NK-92 (cell line): ENCODE results near the gene SEMA4D.

ENCODE experiments used
- DNase-seq: peaks from one replicate; lab custom pipeline; 2025; ENCODE audit not compliant: unreplicated experiment; lab: John Stamatoyannopoulos, UW

Gene SEMA4D

DNA sequence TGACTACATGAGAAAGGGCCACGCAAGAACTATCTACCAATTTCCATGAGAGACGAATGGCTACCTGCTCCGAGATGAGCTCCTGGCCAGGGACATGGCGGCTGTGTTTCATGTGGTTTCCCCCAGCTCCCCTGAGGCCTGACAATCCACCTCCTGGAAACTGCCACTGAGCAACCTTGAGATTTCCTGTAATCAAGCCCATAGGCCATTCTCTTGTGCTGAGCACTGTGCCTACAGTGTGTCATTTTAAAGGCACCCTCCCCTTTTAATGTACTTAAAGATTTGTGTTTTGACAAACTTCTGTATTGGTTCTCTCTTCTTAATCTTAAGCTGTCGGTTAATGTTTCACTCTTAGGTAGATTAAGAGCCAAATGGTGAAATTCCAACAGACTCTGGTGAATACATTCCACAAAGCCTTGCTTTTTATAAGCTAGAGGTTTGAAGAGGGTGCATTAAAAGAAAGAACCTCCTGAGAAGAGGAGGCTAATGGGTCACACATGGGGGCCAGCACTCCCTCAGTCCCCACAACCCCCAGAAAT, 107.3 kb downstream of the SEMA4D start:
- no peak for DNase-seq

DNA sequence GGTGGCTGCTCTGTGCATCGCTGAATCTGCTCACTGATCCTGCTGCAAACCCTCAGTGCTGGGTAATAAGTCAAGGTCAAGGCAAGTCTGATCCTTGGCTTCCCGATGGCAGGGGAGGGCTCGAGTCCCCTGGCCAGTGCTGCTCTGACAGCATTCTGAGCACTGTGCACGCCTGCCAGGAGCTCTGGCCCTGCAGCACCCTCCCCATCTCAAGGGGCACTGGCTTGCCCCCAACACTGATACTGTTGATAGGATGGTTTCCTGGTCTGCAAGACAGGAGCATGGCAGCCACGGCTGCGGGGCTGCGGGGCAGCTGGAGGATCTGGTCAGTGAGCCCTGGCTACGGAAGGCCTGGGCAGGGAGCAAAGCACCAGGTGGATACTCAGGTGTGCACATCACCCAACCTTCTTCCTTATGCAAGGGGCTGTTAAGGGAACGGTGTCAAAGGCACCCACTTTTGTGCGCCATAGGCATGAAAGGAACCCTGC, 107.8 kb downstream of the SEMA4D start:
- no peak for DNase-seq

DNA sequence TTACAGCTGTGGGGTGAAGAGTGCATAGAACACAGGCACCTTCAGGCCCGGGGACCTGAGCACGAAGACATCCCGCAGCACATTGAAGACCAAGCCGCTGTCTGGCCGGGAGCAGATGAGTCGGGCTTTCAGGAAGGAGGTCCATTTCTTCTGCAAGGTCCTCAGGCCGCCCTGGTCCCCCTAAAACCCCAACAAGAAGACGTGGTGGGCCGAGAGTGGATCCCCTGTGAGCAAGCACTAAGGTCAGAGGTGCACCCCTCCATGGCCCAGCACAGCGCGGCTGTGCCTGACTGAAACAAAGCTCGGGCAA, 109.1 kb downstream of the SEMA4D start:
- no peak for DNase-seq

DNA sequence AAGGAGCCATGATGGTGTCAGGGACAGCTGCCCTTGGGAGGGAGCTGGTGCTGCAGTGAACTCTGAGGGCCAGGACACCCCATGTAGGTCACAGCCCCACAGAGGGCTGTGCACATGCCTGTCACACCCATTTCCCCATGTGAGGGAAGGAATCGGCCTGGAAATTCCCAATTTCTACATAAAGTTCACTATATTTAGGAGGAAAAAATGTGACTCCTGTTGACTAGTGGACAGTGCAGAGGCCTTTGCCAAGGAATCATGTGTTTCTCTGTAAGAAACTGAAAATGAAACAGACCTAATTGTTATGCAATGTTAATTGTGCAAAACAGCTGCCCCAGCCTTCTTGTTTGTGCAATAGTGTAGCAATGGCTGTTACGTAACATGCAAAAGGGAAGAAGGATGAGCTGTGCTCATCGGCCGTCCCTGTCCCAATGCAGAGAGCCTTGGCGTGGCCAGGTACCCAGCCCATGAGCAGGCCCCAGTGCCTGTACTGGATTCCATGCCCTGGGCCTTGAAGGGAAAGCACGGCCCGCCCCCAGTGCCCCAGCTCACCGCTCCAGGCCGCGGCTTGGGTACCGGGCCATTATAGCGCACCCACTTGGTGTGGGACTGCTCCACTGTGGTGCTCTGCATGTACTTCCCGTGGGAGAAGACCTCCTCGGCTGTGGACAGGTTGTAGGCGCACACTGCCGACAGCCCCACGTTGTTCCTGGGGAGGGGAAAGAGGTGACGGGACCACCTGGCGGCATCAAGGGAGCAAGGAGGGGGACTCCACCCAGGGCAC, 109.6 kb downstream of the SEMA4D start:
- no peak for DNase-seq

DNA sequence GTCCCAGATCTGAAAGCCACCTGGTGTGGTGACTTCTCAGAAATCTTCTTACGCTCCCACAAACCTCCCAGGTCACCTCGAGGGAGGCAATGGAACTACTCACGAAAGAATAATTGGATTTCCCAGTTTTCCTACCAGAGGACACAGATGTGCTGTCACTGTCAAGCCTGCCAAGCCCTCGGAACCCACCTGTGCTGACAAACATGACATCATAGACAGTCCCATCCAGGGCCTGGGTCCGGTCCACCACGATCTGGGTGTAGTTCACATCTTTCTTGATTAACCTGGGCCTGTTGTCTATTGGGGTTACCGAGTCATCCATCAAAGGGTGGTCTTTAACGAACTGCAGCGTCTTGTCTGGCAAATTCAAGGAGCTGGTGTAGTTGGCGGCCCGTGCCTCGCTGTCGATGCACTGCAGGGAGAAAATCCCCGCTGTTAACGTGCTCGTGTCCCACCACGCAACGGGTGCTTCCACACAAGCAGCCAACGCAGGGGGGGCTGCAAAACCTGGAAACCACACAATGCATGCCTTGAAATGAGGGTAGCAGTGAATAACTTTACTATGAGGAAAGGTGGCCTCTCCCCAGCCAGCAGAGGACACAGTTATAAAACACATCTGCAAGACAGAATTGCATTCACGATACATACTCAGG, 110.6 kb downstream of the SEMA4D start:
- no peak for DNase-seq

DNA sequence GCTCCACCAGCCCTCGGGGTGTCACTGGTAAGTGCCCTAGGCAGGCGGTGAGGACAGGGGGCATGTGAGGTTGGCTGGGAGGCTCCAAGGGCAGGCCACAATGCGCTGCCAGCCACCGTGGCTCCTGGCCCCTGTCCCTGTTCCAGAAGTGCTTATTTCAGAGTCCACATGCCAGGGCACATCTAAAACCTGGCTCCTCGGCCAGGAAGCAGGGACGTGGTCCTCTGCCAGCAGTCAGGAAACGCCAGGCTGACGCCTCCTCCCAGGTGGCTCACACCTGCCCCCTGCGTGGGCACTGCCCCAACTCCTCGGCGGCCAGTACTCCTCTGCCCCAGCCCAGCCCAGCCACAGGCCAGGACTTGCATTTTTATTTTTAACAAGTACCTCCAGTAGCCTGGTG, 111.1 kb downstream of the SEMA4D start:
- no peak for DNase-seq

DNA sequence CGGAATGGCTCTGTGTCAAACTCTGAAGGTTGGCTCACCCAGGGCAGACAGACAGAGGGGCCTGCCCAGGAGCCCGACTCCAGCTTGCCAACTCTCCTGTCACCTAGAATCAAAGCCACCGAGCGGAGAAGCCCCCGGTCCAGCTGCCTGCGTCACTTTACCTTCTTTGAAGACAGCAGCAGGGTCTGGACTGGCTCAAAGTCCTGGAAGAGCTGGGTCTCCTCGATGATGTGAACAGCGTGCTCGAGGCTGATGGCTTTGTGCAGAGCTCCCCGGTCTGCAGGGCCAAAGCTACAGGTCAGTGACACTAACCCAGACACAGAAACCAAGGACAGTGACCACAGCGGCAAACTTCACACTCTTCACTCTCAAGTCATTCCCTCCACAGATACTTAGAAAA, 111.7 kb downstream of the SEMA4D start:
- DNase-seq = no peak

DNA sequence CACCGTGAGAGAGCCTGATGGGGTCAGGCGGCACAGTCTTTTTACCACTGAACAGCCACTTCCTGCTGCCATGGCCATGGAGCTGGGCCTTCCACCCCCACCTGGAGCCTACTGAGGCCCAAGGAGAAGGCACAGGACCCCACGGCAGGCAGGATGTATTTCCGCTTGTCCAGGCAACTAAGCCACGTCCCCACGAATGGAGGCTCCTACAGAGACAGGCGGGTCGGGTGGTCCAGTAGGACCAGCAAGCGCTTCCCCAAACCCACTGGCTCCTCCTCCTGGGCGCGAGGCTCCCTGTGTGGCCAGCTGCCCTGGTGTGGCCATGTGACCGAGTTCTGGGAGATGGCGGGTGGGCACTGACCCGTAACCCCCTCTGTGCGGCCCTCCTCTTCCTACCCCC, 113.1 kb downstream of the SEMA4D start:
- no peak for DNase-seq

DNA sequence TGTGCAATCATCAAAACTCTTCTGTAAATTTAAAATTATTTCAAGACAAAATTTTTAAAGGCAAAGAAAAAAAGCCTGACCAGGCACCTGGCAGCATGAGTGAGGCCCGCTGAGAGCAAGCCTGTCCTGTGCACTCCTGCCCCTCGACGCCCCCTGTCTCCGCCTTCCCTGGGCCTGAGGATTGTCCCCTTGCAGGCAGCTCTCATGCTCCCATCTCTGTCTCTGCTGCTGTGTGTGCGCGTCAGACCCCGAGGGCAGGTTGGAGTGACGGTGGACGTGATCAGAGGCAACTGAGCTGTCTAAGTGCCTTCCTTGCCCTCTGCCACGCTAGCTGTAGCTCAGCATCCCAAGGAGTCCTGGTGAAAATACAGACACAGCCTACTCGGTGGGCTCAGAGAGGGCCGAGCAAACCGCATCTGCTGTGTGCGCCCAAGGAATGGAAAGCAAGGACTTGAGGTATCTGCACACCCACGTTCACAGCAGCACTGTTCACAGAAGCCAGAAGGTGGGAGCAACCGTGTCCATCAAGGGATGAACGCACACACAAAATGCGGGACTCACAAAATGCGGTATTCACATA, 114.1 kb downstream of the SEMA4D start:
- no peak for DNase-seq

DNA sequence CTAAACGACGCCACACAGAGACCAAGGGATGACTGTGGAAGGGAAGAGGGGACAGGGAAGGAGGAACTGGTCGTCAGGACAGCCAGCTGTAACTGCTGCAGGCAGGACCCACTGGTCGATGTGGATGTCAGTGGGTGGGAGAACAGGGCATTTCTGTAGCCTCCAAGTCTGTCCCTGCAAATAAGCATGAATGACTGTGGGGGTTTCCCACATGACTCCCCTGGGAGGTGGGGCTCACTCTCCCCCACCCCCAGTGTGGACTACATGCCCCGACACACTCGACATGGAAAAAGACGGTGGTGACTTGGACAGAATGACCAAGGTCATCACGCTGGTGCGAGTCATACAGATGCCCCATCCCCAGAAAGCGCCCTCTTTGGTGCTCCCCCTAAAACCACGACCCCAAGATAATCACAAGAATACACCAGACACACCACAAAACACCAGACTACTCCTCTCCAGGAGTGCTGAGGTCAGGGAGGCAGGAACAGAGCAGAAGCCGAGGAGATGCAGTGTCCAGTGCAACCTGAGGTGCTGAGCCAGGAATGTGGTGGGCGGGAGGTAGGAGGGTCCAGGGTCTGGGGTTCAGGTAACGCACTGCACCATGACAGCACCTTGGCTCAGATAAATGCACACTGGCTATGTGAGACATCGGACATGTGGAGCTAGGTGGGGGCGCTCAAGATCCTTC, 114.7 kb downstream of the SEMA4D start:
- DNase-seq = no peak

DNA sequence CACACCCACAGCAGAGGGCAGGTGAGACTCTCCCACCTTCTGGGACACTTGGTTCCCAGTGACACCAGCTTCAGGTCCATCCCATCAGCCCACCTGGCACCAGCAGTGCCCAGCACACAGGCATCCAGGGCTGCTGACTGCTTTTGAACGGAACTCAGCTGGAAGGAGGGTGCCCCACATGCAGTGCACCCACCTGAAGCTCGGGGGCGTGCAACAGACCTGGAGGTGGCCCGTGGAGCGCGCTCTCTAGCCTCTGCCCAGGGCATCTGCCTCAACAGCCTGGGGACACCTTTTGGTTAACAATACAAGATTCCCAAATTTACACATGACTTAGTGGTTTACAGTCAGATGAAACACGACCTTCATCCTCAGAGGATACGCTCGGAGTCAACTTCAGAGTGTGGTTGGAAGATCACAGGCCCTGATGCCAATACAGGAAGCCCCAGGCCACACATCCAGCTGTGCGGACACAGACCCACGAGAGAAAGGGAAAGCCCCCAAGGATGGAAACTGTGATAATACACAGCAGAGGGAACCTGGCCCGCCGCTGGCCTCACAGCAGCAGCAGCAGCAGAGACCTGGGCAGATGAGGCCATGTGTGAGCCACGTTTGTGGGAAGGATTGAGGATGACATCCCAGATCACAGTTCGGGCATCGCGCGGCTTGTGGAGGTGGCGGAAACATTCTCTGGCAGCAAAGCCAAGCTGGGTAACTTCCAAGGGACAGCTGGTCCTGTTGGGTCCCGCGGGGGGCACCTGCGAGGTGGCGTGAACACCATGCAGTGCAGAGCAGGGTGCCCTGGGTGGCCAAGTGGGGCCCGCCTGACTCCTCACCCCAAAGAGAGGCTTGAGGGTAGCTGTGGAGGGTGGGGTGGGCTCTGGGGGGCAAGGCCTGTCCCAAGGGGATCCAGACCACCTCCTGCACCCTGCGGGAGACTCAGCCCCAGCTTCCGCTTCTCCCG, 115.6 kb downstream of the SEMA4D start:
- no peak for DNase-seq

DNA sequence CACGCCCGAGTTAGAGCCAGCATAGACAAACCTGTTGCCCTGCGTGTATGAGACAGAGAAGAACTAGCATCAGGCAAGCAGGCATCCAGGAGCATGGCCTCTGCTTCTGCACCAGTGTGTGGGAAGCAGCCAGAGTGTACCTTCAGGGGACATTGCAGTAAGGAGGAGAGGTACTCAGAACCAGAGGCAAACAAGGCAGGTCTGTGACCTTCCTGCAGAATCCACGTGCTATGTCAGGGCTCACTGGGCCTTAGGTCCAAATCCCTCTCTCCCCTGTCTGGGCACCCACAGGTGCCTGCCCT, 116.7 kb downstream of the SEMA4D start:
- no peak for DNase-seq

DNA sequence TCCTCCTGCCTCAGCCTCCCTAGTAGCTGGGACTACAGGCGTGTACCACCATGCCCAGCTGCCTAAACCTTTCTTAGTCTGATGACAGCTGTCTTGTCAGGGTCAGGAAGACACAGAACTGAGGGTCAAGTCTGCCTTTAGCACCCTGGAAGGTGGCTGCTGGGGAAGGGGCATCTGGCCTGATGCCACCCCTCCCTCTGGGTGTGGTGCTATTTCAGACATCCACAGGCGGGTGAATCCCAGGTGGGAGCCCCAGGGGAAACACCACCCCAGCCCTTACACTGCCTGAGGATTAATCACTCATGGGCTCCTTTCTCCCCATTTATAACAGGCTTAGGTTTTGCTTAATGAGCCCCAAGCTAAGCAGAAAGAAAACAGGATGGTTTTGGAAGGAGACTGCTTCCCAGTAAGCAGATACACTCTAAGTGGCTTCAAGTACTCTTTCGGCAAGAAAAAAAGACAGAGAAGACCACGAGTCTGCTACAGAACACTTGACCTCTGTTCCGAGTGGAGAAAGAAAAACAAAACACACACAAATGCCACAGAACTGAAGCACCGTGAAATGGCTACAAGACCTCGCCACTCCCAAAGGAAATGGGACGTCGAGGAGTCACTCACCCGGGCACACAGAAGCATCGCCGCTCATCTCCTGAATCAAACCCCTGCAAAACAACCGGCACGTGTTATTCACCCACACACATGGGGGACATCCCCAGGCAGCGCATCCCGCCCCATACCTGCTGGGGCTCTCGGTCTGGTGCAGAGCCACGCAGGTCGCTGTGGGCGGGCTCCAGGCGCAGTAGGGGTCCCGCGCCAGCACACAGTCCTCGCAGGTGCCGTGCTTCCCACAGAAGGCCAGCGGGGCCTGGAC, 117.2 kb downstream of the SEMA4D start:
- DNase-seq = no peak

DNA sequence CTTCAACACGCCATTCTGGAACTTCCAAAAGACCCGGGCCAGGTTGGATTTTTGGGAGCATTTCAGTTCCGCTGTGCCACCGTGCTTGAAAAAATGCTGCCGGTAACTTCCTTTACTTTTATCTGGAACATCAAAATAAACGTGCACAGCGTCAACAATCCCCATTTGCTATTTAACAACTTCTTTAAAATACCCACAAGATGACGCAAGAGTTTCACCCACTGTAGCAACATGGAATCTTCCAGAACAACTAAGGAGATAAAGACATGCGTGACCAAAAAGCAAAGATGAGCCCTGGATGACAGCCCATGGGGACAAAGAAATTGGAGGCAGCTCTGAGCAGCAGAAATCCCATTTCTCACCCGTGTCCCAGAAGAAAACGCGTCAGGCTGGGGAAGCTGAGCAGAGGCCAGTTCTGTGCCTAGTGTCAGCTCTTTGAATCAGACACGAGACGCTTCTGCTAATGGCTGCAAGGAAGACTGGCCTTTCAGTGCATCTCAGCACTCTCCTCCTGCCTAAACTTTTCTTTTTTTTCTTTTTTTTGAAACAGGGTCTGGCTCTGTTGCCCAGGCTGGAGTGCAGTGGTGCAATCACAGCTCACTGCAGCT, 118.3 kb downstream of the SEMA4D start:
- DNase-seq = no peak

DNA sequence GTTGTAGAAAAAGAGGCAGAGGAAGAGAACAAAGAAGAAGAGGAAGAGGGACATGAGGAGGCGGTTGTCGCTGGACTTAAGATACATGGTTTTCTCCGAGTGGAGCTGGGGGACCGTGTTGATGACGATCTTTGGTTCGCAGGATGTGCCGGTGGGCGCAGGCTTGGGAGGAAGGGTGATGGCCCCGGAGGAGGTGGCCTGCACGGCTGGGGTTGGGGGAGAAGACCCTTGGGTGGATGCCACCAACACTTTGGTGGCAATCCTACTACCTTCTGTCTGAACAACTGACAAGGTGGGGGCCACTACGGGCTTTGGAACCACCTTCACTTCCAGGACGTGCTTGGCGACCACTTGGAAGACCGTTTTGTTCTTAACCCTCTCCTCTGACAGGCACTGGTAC, 118.9 kb downstream of the SEMA4D start:
- DNase-seq = no peak

DNA sequence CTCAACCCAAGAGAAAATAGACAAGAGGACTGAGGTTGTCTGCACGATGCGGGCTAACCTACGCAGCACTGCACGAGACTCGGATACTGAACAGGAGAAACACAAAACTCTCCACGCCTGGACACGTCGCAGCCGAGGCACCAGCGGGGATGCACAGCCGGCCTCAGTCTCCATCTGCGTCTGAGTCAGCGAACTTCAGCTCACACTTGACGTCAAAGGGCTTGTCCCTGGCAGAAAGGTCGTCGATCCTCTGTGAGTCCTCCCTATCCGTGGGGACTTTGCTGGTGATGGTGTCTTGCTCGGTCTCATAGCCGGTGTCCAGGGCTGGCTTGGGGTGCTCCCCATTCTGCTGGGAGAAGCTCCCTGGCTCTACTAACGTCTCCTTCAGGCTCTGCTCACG, 119.4 kb downstream of the SEMA4D start:
- DNase-seq = no peak

DNA sequence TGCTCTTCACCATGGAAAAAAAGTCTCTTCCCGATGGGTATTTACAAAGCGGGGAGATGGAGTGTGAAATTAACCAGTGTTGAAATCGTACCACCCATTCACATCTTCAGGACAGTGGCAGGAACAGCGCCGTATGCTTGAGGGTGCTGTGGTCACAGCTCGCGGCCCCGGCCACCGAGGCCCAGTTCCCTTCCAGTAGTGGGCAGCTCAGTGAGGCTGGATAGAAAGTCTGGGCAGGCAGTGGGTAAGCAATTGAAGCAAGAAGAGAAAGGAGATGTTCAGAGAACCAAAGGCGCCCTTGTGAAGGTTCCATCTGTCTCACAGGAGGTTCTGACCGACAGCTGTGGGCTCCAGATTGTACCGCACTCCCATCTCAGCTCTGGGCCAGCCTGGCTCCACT, 120.5 kb downstream of the SEMA4D start:
- no peak for DNase-seq

DNA sequence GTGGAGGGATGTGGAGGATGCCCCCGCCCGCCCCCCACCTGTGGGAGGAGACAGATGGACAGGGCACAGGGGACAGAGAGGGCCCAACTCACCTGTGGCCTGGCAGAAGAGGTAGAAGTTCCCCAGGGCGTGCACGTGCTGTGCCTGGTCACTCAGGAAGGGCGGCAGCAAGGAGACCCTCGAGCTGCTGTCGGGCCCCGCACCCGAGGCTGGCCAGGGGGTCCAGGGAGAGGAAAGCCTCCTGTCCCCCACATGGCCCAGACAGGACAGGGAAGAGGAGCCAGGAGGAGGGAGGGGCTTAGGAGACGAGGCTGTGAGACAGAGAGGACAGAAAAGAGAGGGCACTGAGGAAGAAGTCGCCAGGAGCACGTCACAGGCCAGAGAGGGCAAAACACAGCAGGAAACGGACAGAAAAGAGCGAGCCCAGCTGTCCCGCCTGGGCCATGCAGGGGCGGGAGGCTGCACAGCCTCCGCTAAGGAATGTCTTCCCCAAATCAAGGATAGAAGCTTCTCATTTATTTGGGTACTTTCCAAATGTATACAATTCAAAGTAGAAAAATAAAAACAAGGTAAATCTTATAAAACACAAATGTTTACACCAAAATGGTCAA, 121.1 kb downstream of the SEMA4D start:
- no peak for DNase-seq

DNA sequence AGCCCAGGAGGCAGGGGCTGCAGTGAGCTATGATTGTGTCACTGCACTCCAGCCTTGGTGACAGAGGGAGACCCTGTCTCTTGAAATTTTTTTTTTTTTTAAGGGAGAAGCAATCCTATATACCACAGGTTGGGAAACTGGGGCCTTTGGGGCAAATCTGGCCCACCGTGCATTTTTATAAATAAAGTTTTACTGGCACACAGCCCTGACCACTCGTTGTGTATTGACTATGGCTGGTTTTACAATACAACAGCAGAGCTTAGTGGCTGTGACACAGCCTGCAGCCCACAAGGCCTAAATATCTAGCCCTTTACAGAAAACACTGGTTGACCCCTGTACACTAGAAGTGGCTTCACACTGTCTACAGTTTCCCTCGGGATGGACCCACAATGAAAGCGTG, 121.6 kb downstream of the SEMA4D start:
- no peak for DNase-seq
